ENCODE measurements around the gene SLC9A8.

SLC9A8 gene

DNA sequence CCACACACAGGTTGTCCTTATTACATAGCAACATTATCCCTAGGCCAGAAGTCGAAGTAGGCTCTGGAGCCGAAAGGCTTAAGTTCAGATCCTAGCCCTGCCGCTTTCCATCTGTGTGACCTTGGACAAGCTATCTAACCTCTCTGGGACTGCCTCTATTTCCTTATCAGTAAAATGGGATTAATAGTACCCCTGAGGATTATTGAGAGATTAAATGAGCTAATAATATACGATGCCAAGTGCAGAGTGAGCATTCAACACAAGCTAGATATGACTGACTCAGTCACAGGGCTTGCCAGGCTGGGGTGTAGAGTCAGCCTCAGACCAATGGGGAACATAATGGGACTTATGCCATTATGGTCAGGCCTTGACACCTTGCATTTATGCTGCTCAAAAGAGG, 111.6 kb downstream of the SLC9A8 start:
- no peak overlapping the region for H3K23ac ChIP-seq (ENCODE audit: low read length)
- WGBS (ENCODE audit: extremely low coverage, insufficient coverage, insufficient read length), result no CpG with 5 or more reads among the region's 4 CpGs

DNA sequence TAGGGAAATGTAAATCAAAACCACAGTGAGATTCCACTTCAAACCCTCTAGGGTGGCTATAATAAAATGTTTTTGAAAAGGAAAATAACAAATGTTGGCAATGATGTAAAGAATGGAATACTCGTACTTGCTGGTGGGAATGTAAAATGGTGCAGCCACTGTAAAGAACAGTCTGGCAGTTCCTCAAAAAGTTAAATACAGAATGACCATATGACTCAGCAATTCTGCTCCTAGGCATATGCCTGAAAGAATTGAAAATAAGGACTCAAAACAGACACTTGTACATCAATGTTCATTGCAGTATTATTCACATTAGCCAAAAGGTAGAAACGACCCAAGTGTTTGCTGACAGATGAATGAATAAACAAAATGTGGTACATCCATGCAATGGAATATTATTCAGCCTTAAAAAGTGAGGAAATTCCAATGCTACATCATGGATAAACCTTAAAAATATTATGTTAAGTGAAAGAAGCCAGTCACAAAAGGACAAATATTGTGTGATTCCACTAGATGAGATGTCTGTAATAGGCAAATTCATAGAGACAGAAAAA, 113.3 kb downstream of the SLC9A8 start:
- Histone ChIP-seq H2BK120ac (ENCODE audit: insufficient read depth, low read length, poor library complexity) (no peak overlapping the region), H3K79me2 (ENCODE audit: control insufficient read depth, insufficient read depth, low read length, poor library complexity) (no peaks in the 10 kb centered on the region), H2BK12ac (ENCODE audit: low read length) (no peak overlapping the region), H3K18ac (ENCODE audit: low read length) (no peak overlapping the region), H3K4me1 (ENCODE audit: control insufficient read depth in 1 of 2, insufficient read depth in 2 of 2, low read length in 2 of 2) (no peaks in the 10 kb centered on the region), H3K9me3 (ENCODE audit: insufficient read depth, low read depth, low read length) (no peaks in the 10 kb centered on the region), H4K91ac (ENCODE audit: low read depth, low read length) (no peak overlapping the region), H3K14ac (ENCODE audit: low read length) (no peak overlapping the region), H3K4me2 (ENCODE audit: low read length) (no peak overlapping the region), H2BK5ac (ENCODE audit: low read depth, low read length, poor library complexity) (no peak overlapping the region), H4K8ac (ENCODE audit: low read depth, low read length) (no peak overlapping the region), H3K27ac (ENCODE audit: low read depth, low read length) (no peak overlapping the region), H3K79me1 (ENCODE audit: low read length) (no peaks in the 10 kb centered on the region), H3K4ac (ENCODE audit: low read depth, low read length) (no peak overlapping the region), H3K27me3 (ENCODE audit: insufficient read depth, low read length) (no peaks in the 10 kb centered on the region), H2AK5ac (ENCODE audit: low read length) (no peak overlapping the region), H4K12ac (ENCODE audit: low read depth, low read length) (no peak overlapping the region), H3K23ac (ENCODE audit: low read length) (no peak overlapping the region), H3K9ac (ENCODE audit: low read length) (no peak overlapping the region), H3K36me3 (ENCODE audit: control insufficient read depth in 1 of 2, insufficient read depth in 2 of 2, low read length in 2 of 2) (no peaks in the 10 kb centered on the region), H3K4me3 (ENCODE audit: low read depth, low read length) (no peak overlapping the region), H2AFZ (ENCODE audit: insufficient read depth, low read length, poor library complexity) (no peak overlapping the region)
- DNase-seq, result no peak
- no CpG with 5 or more reads among the region's 2 CpGs for WGBS (ENCODE audit: extremely low coverage, insufficient coverage, insufficient read length)

More for the DNA sequence above, 111.6 kb downstream of the SLC9A8 start:
- Histone ChIP-seq H3K4ac (ENCODE audit: low read depth, low read length) (no peak overlapping the region), H3K27me3 (ENCODE audit: insufficient read depth, low read length) (no peaks in the 10 kb centered on the region), H3K79me1 (ENCODE audit: low read length) (no peaks in the 10 kb centered on the region), H3K9me3 (ENCODE audit: insufficient read depth, low read depth, low read length) (no peaks in the 10 kb centered on the region), H2AK5ac (ENCODE audit: low read length) (no peak overlapping the region), H2BK12ac (ENCODE audit: low read length) (no peak overlapping the region), H4K12ac (ENCODE audit: low read depth, low read length) (no peak overlapping the region), H3K4me2 (ENCODE audit: low read length) (no peak overlapping the region), H3K36me3 (ENCODE audit: control insufficient read depth in 1 of 2, insufficient read depth in 2 of 2, low read length in 2 of 2) (no peaks in the 10 kb centered on the region), H4K91ac (ENCODE audit: low read depth, low read length) (no peak overlapping the region), H3K4me1 (ENCODE audit: control insufficient read depth in 1 of 2, insufficient read depth in 2 of 2, low read length in 2 of 2) (no peaks in the 10 kb centered on the region), H3K27ac (ENCODE audit: low read depth, low read length) (no peak overlapping the region), H3K4me3 (ENCODE audit: low read depth, low read length) (no peak overlapping the region), H3K18ac (ENCODE audit: low read length) (no peak overlapping the region), H3K14ac (ENCODE audit: low read length) (no peak overlapping the region), H4K8ac (ENCODE audit: low read depth, low read length) (no peak overlapping the region), H2AFZ (ENCODE audit: insufficient read depth, low read length, poor library complexity) (no peak overlapping the region), H2BK5ac (ENCODE audit: low read depth, low read length, poor library complexity) (no peak overlapping the region), H3K79me2 (ENCODE audit: control insufficient read depth, insufficient read depth, low read length, poor library complexity) (no peaks in the 10 kb centered on the region), H2BK120ac (ENCODE audit: insufficient read depth, low read length, poor library complexity) (no peak overlapping the region), H3K9ac (ENCODE audit: low read length) (no peak overlapping the region)
- DNase-seq, result no peak

DNA sequence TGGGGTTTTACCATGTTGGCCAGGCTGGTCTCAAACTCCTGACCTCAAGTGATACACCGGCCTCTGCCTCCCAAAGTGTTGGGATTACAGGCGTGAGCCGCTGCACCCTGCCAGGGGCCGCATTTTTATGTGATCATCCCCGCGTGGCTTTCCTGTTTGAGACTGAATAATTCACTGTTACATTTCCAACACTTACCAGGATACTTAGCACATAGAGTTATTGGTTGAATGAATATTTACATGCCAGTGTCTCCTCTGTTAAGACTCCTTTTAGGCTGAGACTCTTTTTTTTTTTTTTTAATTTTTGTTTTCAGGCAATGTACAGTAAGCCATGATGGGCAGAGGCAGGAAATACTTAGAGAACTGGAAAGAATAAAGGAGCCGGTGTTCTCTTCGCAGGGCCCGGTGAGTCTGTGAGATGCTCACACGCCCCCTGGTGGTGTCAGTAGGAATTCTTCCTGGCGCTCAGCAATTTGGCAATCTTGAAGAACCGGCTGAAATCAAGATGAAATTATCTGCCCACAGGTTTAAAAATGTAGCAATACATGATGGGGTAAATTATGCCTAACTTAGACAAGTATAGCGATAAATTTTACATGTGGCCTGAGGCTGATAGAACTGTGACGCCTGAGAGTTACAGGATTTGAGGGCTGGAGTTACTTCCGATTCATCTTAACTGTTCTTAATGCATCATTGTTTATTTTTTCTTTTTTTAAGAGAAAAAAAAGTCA, 115.9 kb downstream of the SLC9A8 start:
- Histone ChIP-seq H4K8ac (ENCODE audit: low read depth, low read length) (no peak overlapping the region), H3K4me3 (ENCODE audit: low read depth, low read length) (no peak overlapping the region), H2BK5ac (ENCODE audit: low read depth, low read length, poor library complexity) (no peak overlapping the region), H3K9ac (ENCODE audit: low read length) (no peak overlapping the region), H3K36me3 (ENCODE audit: control insufficient read depth in 1 of 2, insufficient read depth in 2 of 2, low read length in 2 of 2) (no peaks in the 10 kb centered on the region), H3K27me3 (ENCODE audit: insufficient read depth, low read length) (no peaks in the 10 kb centered on the region), H3K27ac (ENCODE audit: low read depth, low read length) (no peak overlapping the region), H3K9me3 (ENCODE audit: insufficient read depth, low read depth, low read length) (no peaks in the 10 kb centered on the region), H4K91ac (ENCODE audit: low read depth, low read length) (no peak overlapping the region), H2BK12ac (ENCODE audit: low read length) (no peak overlapping the region), H2BK120ac (ENCODE audit: insufficient read depth, low read length, poor library complexity) (no peak overlapping the region), H2AFZ (ENCODE audit: insufficient read depth, low read length, poor library complexity) (no peak overlapping the region), H3K14ac (ENCODE audit: low read length) (no peak overlapping the region), H3K23ac (ENCODE audit: low read length) (no peak overlapping the region), H3K79me2 (ENCODE audit: control insufficient read depth, insufficient read depth, low read length, poor library complexity) (no peaks in the 10 kb centered on the region), H3K4me2 (ENCODE audit: low read length) (no peak overlapping the region), H2AK5ac (ENCODE audit: low read length) (no peak overlapping the region), H3K79me1 (ENCODE audit: low read length) (no peaks in the 10 kb centered on the region), H4K12ac (ENCODE audit: low read depth, low read length) (no peak overlapping the region), H3K4me1 (ENCODE audit: control insufficient read depth in 1 of 2, insufficient read depth in 2 of 2, low read length in 2 of 2) (no peaks in the 10 kb centered on the region), H3K4ac (ENCODE audit: low read depth, low read length) (no peak overlapping the region), H3K18ac (ENCODE audit: low read length) (no peak overlapping the region)
- peak; percentile 89 to 98 for DNase-seq
- no CpG with 5 or more reads among the region's 15 CpGs for WGBS (ENCODE audit: extremely low coverage, insufficient coverage, insufficient read length)

DNA sequence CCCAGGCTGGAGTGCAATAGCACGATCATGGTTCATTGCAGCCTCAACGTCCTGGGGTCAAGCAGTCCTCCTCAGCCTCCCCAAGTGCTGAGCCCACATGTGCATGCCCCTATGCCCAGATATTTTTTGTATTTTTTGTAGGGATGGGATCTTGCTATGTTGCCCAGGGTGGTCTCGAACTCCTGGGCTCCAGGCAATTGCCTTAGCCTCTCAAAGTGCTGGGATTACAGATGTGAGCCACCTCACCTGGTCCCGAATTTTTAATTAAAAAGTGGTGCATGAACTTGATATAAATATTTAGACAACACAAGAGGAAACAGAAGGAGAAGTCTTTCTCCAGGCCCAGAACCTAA, 116.5 kb downstream of the SLC9A8 start:
- no peak overlapping the region for H4K8ac ChIP-seq (ENCODE audit: low read depth, low read length)
- H3K23ac ChIP-seq (ENCODE audit: low read length), result no peak overlapping the region
- no peak overlapping the region for H2AK5ac ChIP-seq (ENCODE audit: low read length)
- H4K91ac ChIP-seq (ENCODE audit: low read depth, low read length), result no peak overlapping the region
- H3K9me3 ChIP-seq (ENCODE audit: insufficient read depth, low read depth, low read length), result no peaks in the 10 kb centered on the region
- H2BK5ac ChIP-seq (ENCODE audit: low read depth, low read length, poor library complexity), result no peak overlapping the region
- DNase-seq, result no peak
- no peaks in the 10 kb centered on the region for H3K79me2 ChIP-seq (ENCODE audit: control insufficient read depth, insufficient read depth, low read length, poor library complexity)
- H2BK12ac ChIP-seq (ENCODE audit: low read length), result no peak overlapping the region
- H3K4me1 ChIP-seq (ENCODE audit: control insufficient read depth in 1 of 2, insufficient read depth in 2 of 2, low read length in 2 of 2), result no peaks in the 10 kb centered on the region
- H2AFZ ChIP-seq (ENCODE audit: insufficient read depth, low read length, poor library complexity), result no peak overlapping the region
- H3K18ac ChIP-seq (ENCODE audit: low read length), result no peak overlapping the region
- no peak overlapping the region for H3K14ac ChIP-seq (ENCODE audit: low read length)
- no peaks in the 10 kb centered on the region for H3K27me3 ChIP-seq (ENCODE audit: insufficient read depth, low read length)
- no peak overlapping the region for H2BK120ac ChIP-seq (ENCODE audit: insufficient read depth, low read length, poor library complexity)
- no peak overlapping the region for H3K4me2 ChIP-seq (ENCODE audit: low read length)
- no peak overlapping the region for H3K4ac ChIP-seq (ENCODE audit: low read depth, low read length)
- H3K36me3 ChIP-seq (ENCODE audit: control insufficient read depth in 1 of 2, insufficient read depth in 2 of 2, low read length in 2 of 2), result no peaks in the 10 kb centered on the region
- WGBS (ENCODE audit: extremely low coverage, insufficient coverage, insufficient read length), result no CpG with 5 or more reads among the region's 4 CpGs
- H3K79me1 ChIP-seq (ENCODE audit: low read length), result no peaks in the 10 kb centered on the region
- no peak overlapping the region for H4K12ac ChIP-seq (ENCODE audit: low read depth, low read length)
- no peak overlapping the region for H3K9ac ChIP-seq (ENCODE audit: low read length)
- H3K27ac ChIP-seq (ENCODE audit: low read depth, low read length), result no peak overlapping the region
- no peak overlapping the region for H3K4me3 ChIP-seq (ENCODE audit: low read depth, low read length)

All from trophoblast cell (in vitro differentiated cells and primary cell).